DOHH2 (cell line): ENCODE data around the gene OPRL1.

Experiments
- EZH2phosphoT487 ChIP-seq: fragments of 200-600 bp; sonication (generic); IDR thresholded peaks from 2 replicates; pipeline ENCODE4 v1.6.1; 2017; ENCODE audit warnings: borderline replicate concordance, mild to moderate bottlenecking, antibody characterized with exemption, low read length, moderate library complexity, mixed read lengths
- TF ChIP-seq, protein P1 (sequence below): fragments of 200-600 bp; sonication (generic); IDR thresholded peaks from one replicate; pipeline ENCODE4 v1.5.1; 2014; ENCODE audit warnings: antibody characterized with exemption, mild to moderate bottlenecking, low read depth, low read length; ENCODE audit not compliant: poor library complexity, severe bottlenecking

DNA sequence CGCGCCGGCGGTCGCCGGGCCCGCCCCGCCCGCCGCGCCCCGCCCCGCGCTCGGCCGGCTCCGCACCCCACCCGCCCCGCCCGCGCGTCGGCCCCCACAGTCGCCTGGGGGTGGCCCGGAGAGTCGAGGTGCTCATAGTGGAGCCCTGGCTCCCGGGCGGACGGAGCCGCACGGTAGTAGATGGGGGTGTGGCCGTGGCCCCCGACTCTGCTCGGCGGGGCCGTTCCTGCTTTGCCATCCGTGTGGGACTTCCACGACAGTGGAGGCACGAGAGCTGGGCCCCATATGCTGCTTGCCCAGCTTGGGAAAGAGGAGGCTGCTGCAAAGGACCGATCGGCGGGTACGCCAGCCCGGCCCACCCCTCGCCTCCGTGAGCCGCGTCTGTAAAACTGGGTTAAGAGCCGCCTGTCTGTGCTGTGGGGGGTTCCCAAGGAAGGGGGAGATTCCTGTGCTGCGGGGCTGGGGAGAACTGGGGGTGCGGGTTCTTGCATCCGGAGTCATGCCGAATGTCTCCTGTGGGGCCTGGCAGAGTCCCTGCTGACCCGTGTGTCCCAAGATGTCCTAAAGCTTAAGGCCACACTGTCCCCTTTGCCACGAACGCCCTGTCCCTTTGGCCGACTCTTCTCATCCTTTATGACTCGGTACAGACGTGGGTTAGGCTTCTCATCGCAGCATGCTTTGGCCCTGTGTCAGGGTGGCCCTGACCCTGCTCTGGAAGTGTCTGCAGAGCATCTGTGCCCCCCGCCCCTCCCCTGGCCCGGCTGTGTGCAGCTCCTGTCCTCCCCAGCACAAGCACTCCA lies at the start of gene OPRL1:
- TF ChIP-seq, protein P1, sequence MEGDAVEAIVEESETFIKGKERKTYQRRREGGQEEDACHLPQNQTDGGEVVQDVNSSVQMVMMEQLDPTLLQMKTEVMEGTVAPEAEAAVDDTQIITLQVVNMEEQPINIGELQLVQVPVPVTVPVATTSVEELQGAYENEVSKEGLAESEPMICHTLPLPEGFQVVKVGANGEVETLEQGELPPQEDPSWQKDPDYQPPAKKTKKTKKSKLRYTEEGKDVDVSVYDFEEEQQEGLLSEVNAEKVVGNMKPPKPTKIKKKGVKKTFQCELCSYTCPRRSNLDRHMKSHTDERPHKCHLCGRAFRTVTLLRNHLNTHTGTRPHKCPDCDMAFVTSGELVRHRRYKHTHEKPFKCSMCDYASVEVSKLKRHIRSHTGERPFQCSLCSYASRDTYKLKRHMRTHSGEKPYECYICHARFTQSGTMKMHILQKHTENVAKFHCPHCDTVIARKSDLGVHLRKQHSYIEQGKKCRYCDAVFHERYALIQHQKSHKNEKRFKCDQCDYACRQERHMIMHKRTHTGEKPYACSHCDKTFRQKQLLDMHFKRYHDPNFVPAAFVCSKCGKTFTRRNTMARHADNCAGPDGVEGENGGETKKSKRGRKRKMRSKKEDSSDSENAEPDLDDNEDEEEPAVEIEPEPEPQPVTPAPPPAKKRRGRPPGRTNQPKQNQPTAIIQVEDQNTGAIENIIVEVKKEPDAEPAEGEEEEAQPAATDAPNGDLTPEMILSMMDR: no peak
- no peak for TF ChIP-seq EZH2phosphoT487
